ENCODE data around the gene LGMN. TPM values are rescaled to one million over a fixed set of nuclear protein-coding genes. Genes with fewer than 3 reads are reported as not detected.

LGMN gene
- total RNA-seq, 3 donors from 2014 or later = 70.8 to 193 (median 122) TPM

GRCh38 chr14:92703516-92703915 is 44.9 kb downstream of the LGMN start:
- Histone ChIP-seq H3K36me3 (no peaks in the 10 kb centered on the region), H3K27ac (no peak overlapping the region), H3K4me3 (no peak overlapping the region), H3K9me3 (no peaks in the 10 kb centered on the region), H3K27me3 (no peaks in the 10 kb centered on the region), H3K4me1 (no peaks in the 10 kb centered on the region)
- TF ChIP-seq POLR2AphosphoS5 (IDR thresholded peaks at IDR 0.05) (no peak), POLR2A (IDR thresholded peaks at IDR 0.05) (no peak), CTCF (IDR thresholded peaks at IDR 0.05) (no peak)
- no peak for DNase-seq (ENCODE audit: low spot score in 2 of 2)
- intact Hi-C loops (cut with DNase I; ENCODE audit: low total_unique reads) = no loop called here

- Histone ChIP-seq H3K27me3 (no peaks in the 10 kb centered on the region), H3K4me3 (no peak overlapping the region), H3K27ac (no peak overlapping the region), H3K9me3 (no peaks in the 10 kb centered on the region), H3K4me1 (no peaks in the 10 kb centered on the region), H3K36me3 (no peaks in the 10 kb centered on the region)
- intact Hi-C loops (cut with DNase I; ENCODE audit: low total_unique reads) = no loop called here
- DNase-seq (ENCODE audit: low spot score in 2 of 2) = no peak
- TF ChIP-seq CTCF (IDR thresholded peaks at IDR 0.05) = no peak
- no peak for TF ChIP-seq POLR2AphosphoS5 (IDR thresholded peaks at IDR 0.05)
- TF ChIP-seq POLR2A (IDR thresholded peaks at IDR 0.05) = no peak
These were observed 45.9 kb downstream of the LGMN start for GRCh38 chr14:92702441-92702918.

GRCh38 chr14:92701826-92702225 is 46.6 kb downstream of the LGMN start:
- DNase-seq (ENCODE audit: low spot score in 2 of 2) = no peak
- Histone ChIP-seq H3K27me3 (no peaks in the 10 kb centered on the region), H3K36me3 (no peaks in the 10 kb centered on the region), H3K9me3 (no peaks in the 10 kb centered on the region), H3K4me3 (no peak overlapping the region), H3K4me1 (no peaks in the 10 kb centered on the region), H3K27ac (no peak overlapping the region)
- TF ChIP-seq CTCF (IDR thresholded peaks at IDR 0.05) (no peak), POLR2A (IDR thresholded peaks at IDR 0.05) (no peak), POLR2AphosphoS5 (IDR thresholded peaks at IDR 0.05) (no peak)
- intact Hi-C loops (cut with DNase I; ENCODE audit: low total_unique reads) = no loop called here

GRCh38 chr14:92698393-92698792 is 50.0 kb downstream of the LGMN start:
- H3K36me3 ChIP-seq = no peaks in the 10 kb centered on the region
- H3K27ac ChIP-seq = no peak overlapping the region
- no peak overlapping the region for H3K4me3 ChIP-seq
- H3K9me3 ChIP-seq = no peaks in the 10 kb centered on the region
- no peak for DNase-seq (ENCODE audit: low spot score in 2 of 2)
- H3K27me3 ChIP-seq = no peaks in the 10 kb centered on the region
- no peaks in the 10 kb centered on the region for H3K4me1 ChIP-seq
- TF ChIP-seq CTCF (IDR thresholded peaks at IDR 0.05) (no peak), POLR2AphosphoS5 (IDR thresholded peaks at IDR 0.05) (no peak), POLR2A (IDR thresholded peaks at IDR 0.05) (no peak)
- intact Hi-C loops (cut with DNase I; ENCODE audit: low total_unique reads) = no loop called here

GRCh38 chr14:92696366-92696765 is 52.1 kb downstream of the LGMN start:
- TF ChIP-seq POLR2A (IDR thresholded peaks at IDR 0.05) = no peak
- no peak for TF ChIP-seq POLR2AphosphoS5 (IDR thresholded peaks at IDR 0.05)
- no peak for TF ChIP-seq CTCF (IDR thresholded peaks at IDR 0.05)
- H3K36me3 ChIP-seq = no peaks in the 10 kb centered on the region
- H3K27me3 ChIP-seq = no peaks in the 10 kb centered on the region
- peaks cover 6 to 12% of the 10 kb centered on the region in 2 donors for H3K4me1 ChIP-seq
- intact Hi-C loops (cut with DNase I; ENCODE audit: low total_unique reads) = no loop called here
- H3K27ac ChIP-seq = no peak overlapping the region
- H3K4me3 ChIP-seq = no peak overlapping the region
- DNase-seq (ENCODE audit: low spot score in 2 of 2) = no peak
- H3K9me3 ChIP-seq = no peaks in the 10 kb centered on the region
